Measurements from ENCODE around the gene POGLUT2.

POGLUT2 gene

GRCh38 chr13:102763741-102764140, 35.0 kb downstream of the POGLUT2 start:
- FAIRE-seq: no peak

DNA sequence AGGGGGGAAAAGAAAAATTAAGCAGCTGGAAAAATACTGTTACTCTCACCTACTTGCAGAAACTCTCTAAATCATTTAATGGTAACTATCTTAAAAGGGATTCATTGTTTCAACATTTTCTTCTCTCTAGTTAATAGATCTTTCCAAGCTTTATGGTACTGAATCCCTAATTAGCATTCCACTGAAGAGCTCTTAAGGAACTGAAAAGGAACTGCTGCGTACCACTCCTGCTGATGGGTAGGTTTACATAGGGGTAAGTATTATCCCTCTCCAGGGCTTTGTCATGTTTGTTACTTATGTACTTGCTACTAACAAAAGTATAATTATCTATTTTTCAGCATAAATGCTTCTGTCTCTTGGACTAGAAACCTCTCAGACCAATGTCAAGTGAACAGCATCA, 37.7 kb downstream of the POGLUT2 start:
- no peak for FAIRE-seq

- FAIRE-seq: no peak
These were observed 39.9 kb downstream of the POGLUT2 start for GRCh38 chr13:102758842-102759241.

GRCh38 chr13:102757006-102757405, 41.8 kb downstream of the POGLUT2 start:
- no peak for FAIRE-seq

GRCh38 chr13:102751886-102752285, 46.9 kb downstream of the POGLUT2 start:
- no peak for FAIRE-seq

- no peak for FAIRE-seq
These were observed 56.3 kb downstream of the POGLUT2 start for GRCh38 chr13:102742506-102742905.

DNA sequence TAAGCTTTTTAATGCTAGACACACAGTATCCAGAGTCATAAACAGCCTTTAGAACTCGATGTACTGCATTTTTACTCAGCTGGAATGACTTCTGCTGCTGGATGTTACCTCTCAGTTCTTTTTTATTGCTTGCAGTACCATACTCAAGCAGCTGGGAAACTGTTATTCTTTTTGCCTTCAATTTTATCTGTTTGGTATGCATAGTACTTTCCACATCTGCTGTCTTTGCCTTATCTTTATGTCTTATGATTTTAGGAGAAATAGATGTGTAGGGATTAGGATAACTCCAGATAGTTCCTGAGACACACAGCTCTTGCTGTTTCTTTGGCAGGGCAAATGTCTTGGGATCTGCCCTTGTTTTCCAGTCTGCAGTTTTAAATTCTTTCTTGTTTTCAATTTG, 56.7 kb downstream of the POGLUT2 start:
- FAIRE-seq: no peak
